HG02588 (cell line): ENCODE measurements around the gene TMEM191B.
"Not testable (repeated sequence)": the region's sequence is repeated elsewhere in the genome, so short reads cannot be mapped to it uniquely, and the experiment has no call there.

ENCODE experiments used
- ATAC-seq: cut with Tn5 transposase; IDR thresholded peaks from one replicate; pipeline ENCODE4 v1.9.1; 2021; ENCODE audit warnings: mild to moderate bottlenecking, moderate library complexity; ENCODE audit not compliant: unreplicated experiment

TMEM191B gene

DNA sequence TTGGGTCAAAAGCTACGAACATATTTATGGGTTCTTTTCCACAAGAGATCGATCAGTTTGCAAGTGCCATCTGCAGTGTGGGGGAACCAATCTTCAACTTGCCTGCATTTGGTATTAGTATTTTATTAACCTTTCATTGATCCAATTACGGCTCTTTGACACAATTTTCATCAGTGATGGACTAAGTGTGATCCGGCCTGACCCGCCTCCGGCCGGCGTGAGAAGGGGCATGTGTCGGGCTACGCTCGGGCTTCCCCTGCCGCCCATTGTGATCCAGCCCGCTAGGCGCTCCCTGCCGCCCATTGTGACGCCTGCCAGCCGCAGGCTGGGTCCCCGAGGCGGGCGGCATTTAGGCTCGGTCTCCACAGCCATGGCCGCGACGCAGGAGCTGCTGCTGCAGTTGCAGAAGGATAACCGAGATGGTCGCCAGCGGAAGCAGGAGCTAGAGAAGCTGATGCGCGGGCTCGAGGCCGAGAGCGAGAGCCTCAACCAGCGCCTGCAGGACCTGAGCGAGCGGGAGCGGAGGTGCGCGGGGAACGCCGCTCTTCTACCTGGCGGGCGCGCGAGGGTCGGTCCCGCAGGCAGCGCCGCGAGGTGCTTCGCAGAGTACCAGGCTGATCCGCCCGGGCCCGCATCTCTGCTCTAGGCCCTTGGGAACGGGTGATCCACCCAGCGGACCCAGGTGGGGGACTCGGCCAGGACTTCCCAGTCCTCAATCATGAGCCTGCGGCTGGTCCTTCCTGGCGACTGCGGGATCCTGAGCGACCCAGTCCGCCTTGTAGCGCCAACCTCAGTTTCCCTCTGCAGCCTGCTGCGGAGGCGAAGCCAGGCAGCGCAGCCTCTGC is at the start of gene TMEM191B:
Gene TMEM191B (plus strand): TSS at position 51 of the 845 bp plus-strand sequence. CDS start 179 bp downstream, at position 230.
- peak; percentile 25 for ATAC-seq

DNA sequence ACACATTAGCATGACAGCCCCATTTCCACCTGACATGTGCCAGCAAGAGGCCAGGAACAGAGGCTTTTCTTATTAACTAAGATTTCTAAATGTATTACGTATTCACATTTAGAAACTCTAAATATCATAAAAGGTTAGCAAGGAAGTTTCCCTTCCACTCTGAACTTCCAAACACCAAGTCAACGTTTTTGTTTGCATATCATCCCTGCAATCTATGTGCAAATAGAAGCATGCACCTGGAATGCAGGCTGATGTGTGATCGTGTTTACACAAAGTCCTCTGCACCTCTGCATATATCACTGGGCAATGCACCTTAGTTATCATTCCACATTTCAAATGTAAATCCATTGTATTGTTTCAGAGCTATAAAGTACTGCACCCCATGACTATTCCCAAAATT is 31.4 kb upstream of the TMEM191B start:
- not testable (repeated sequence) for ATAC-seq

DNA sequence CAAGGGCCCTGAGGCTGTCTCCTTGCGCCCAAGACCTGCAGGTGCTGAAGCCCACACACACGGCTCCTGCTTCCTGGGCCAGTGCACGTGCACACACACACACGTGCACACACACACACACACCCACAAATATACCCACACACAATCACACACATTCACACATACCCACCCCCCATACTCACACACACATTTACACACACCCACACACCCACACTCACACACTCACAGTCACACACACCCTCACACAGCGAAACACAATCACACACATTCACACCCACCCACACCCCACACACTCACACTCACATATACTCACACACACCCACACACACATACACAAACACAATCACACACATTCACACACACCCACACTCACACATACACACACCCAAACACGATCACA is 16.3 kb upstream of the TMEM191B start:
- not testable (repeated sequence) for ATAC-seq

DNA sequence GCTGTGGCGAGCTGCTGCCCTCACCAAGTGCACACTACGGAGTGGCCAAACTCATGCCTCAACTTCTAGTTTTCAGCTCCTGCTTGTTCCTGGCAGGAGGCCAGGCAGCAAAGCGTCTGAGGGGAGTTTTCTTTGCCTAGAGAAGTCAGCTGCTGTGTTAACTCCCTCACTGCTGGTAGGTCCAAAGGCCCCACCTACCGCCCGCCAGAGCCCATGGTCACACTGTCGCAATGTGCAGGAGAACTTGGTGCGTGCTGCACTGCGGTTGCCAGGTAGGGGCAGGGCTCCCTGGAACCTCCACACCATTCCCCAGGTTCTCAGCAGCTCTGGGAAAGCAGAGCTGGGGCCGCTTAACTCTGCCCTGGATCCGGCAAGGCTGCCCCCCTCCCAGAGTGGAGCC is 15.2 kb upstream of the TMEM191B start:
- not testable (repeated sequence) for ATAC-seq

DNA sequence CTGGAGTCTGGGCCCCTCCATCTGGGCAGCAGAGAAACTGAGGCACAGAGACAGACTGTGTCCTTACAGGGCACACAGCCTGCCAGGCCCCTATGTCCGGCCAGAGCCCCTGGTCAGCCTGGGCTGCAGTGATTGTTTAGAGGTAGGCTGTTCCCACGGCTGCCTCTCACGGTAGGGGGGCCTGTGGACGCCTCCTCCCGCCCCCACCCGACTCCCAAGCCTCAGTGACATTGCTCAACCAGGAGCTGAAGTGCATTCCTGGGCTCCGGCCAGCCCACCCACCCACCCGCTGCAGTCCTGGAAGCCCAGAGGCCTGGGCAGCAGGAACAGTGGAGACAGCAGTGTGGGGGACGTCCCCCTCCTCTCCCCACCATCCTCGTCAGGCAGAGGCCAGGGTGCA is 14.1 kb upstream of the TMEM191B start:
- ATAC-seq, result not testable (repeated sequence)

DNA sequence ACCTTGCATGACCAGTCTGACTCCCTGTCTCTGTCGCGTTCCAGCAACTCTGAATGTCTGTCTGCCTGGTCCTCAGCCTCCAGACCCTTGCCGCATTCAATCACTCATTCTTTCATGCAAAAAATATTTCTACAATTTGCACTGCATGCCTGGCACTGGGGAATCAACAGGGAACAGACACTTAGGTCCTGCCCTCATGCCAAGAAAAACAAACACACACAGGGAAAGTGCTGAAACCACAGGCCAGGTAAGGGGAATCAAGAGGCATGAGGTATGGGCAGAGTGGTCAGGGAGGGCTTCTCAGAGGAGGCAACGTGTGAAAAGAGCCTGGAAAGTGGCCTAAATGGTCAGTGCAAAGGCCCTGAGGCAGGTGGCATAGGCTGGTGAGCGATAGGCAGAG is 9.5 kb upstream of the TMEM191B start, which contains the start of gene GGTLC3:
Gene GGTLC3 (minus strand): TSS at position 101 of the 400 bp plus-strand sequence. CDS start 264 bp downstream, outside the sequence.
- not testable (repeated sequence) for ATAC-seq

DNA sequence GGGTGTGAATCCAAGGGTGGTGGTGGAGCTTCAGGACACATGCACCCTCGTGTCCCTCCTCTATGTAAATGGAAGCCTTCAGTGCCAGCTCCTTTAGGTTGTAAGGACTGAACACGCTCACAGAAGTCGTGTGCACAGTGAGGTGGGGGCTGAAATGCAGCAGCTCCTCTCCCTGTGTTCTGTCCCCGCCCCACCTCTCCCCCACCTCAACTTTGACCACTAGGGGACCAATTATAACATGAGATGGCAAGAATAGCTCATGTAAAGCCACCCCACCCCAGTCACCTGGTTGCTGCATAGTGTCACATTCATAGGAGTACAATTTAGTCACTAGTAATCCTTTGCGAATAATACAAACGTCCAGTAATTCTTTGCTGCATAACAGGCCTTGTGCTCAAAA is 4.8 kb upstream of the TMEM191B start:
- not testable (repeated sequence) for ATAC-seq

DNA sequence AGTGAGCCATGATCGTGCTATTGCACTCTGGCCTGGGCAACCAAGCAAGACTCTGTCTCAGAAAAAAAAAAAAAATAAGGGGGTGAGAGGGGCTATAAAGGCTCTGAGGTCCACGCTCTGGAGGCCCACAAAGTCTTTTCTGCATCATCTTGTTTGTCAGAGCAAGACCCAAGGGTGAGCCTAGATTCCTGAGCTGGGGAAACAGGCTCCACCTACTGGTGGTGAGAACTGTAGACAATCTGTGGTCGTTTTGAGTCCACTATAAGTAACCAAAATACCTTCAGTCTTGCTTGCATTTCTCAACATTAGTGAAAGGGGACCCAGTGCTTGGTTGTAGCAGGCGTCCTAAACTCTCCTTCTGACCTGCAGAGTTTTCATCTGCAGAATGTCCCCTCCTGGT is 4.3 kb upstream of the TMEM191B start:
- ATAC-seq, result not testable (repeated sequence)

DNA sequence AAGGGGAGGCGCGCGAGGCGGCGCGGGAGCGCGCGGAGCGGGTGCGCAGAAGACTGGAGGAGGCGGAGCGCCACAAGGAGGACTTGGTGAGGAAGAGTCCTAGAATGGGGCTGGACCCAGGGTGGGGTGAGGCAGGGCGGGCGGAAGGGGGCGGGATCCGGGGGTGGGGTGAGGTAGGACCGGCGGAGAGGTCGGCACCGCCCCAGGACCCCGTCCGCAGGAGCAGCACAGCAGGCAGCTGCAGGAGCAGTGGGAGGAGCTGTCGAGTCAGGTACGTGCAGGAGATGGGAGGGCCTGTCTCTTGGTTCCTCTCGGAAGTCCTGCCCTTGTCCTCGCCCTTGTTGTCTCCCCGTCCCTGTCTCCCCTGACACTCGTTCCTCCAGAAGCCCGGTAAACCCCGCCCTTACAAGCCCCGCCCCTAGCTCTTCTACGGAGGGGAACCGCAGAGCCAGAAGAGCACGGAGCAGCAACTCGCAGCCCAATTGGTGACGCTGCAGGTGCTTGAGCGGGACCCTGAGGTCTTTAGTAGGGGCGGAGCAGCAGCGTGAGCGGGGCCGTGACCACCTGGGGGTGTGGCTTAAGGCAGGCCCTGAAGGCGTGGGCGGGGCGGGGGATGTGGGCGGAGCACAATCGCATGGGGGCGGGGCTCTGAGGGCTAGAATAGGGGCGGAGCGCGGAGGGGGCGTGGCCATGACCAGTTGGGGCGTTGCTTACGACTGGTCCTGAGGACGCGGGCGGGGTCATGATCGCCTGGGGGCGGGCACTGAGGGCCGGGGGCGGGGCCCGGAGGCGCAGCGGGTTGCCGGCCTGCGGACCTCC is 1.2 kb downstream of the TMEM191B start:
- peak; percentile 70 for ATAC-seq

DNA sequence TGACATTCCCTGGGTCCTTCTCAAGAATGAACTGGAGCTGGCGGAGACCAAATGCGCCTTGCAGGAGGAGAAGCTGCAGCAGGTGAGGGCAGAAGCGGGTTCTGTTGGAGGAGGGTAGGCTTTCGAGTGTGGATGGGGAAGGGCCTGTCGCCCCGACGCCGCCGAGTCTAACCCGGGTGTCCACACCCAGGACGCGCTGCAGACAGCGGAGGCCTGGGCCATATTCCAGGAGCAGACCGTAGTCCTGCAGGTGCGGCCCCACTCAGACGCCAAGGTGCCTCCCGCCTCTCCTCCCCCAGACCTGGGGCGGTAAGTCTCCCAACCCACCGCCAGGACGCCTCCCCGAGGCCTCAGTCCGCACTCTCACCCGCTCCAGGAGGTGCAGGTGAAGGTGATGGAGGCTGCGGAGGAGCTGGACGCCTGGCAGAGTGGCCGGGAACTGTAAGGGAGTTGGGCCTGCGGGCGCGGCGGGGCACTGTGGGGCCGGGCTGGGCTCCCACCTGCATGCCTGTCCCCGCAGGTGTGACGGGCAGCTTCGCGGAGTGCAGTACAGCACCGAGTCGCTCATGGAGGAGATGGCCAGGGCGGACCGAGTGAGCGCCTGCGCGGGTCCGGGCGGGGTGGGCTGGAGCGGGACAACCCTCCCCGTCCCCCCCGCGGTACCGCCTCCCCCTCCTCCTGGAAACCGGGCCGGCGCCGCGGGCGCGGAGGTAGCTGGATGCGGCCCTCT is 2.0 kb downstream of the TMEM191B start:
- peak; percentile 19 for ATAC-seq

DNA sequence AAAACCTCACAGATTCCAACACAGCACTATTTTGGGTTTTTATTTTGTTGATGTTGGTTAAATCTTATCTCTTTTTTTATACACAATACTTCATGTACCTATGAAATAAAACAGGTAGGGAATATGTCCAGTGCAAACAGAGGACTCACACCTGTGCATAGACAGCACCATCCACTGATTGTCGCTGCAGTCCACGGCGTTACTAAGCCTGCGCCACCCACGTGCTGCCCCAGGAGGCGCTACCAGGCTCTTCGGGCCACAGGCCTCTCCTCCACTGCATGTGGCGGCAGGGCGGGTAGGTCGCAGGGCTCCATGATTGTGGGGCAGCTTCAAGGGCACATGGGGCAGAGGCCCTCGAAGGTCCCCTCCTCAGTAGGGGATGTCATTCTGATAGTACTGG is 6.0 kb downstream of the TMEM191B start:
- ATAC-seq, result not testable (repeated sequence)

DNA sequence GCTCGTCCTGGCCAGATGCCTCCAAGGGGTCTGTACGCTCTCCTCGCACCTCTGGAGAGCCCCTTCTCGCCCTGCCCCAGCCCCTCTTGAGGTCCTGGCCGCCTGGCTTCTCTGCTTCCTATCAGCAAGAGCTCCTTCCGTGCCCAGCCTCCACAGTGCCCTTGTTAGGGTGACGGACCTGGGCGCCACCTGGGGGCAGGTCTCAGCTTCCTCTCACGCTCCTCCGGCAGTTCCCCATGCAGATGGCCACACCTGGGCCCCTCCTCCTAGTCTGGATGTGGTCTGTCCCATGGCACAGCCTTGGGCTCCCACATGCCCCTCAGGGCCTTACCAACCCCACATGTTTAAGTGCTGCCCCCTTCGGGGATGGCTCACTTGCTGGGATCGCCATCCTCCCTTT is 6.7 kb downstream of the TMEM191B start:
- ATAC-seq, result not testable (repeated sequence)

DNA sequence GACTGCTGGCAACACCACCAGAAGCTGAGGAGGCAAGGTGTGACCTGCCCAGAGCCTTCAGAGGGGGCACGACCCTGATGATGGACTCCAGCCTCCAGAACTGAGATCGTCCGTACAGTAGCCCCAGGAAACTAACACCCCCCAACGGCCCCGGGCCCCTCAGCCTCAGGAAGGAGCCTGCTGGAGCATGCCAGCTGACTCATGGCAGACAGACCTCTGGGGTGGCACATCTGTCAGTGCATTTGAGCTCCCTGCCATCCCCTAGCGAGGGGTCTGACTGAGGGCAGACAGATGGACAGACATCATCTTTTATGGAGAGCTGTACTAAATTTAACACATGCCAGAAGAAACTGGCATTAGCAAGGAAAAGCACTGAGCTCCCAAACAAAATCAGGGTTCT is 12.4 kb downstream of the TMEM191B start:
- ATAC-seq, result not testable (repeated sequence)

DNA sequence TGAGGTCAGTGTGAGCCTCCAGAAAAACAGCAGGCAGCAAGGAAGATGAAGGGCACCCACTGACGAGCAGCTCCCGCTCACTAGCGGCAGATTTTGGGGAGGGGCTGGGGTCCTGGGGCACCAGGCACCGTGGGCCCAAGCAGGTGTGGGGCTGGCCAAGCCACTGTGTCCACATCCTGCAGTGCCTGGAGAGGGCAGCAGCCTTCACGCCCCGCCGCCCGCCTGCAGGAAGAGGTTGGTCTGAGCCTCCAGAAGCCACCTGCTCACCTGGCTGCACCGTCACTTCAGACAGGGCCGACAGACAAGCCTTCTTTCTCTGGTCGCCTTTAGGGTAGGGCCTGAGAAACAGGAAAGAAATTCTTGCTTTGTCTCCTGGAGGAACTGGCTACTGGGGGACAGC is 15.8 kb downstream of the TMEM191B start:
- ATAC-seq, result not testable (repeated sequence)

DNA sequence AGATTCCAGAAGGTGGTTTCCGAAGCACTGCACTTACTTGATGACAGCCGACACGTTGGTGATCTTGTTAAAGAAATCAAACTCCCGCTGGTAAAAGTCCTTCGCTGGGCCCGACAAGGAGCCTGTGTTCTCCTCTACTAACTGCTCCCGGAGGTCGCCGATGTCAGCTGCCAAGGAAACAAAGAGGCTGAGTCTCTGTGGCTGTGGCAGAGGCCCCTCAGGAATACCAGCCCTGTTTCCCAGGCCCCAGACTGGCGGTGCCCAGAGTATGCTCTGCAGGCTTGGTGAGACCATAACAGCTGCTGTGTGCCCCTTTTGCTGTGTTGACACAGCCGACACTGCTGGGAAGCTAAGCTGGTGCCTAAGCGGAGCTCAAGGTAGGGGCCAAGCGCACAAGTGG is 17.0 kb downstream of the TMEM191B start:
- not testable (repeated sequence) for ATAC-seq

DNA sequence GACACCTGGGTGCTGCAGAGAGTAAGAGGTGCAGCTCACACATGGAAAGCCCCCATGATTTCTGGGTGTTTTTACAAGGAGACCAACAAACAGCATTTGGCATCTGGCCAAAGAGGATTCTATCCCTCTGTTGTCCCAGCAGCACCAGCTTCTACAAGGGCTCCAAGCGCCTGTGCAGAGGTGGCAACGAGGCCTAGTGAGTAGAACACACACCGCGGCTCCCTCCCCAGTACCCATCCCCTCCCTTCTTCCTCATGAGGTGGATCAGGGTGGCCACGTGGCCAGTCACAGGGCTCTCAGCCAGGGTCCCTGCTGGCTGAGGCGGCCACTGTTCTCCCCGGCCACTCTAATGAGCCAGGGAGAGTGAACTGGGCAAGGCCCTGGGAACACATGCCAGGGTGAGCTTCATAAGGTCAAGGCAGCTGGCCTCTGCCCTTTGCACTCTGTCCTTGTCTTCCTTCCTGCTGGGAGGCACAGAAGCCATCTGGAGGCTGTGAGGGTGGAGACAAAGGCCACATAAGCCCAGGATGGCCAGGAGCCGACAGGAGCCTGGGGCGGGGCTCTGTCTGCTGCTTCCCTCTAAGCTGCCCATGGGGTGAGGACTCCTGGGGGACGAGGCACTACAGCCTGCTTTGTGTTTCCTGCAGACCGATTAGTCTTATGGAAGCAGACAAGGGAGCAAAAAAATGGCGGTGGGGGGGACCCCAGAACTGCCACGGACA is 22.0 kb downstream of the TMEM191B start:
- ATAC-seq, result not testable (repeated sequence)

DNA sequence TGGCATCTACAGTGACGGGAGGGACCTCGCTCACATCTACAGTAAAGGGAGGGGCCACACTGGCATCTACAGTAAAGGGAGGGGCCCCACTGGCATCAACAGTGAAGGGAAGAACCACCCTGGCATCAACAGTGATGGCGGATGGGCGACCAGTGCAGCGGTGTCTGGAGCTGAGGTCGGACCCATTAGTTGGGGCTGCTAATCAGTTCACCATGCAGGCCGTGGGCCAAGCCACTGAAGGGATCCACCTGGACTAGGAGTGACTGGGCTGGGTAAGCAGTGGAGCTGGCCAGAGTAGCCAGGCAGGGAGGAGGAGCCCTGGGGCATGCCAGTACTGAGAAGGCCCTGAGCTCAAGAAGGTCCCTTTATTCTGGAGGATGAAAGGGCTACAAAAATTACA is 23.4 kb downstream of the TMEM191B start:
- not testable (repeated sequence) for ATAC-seq

DNA sequence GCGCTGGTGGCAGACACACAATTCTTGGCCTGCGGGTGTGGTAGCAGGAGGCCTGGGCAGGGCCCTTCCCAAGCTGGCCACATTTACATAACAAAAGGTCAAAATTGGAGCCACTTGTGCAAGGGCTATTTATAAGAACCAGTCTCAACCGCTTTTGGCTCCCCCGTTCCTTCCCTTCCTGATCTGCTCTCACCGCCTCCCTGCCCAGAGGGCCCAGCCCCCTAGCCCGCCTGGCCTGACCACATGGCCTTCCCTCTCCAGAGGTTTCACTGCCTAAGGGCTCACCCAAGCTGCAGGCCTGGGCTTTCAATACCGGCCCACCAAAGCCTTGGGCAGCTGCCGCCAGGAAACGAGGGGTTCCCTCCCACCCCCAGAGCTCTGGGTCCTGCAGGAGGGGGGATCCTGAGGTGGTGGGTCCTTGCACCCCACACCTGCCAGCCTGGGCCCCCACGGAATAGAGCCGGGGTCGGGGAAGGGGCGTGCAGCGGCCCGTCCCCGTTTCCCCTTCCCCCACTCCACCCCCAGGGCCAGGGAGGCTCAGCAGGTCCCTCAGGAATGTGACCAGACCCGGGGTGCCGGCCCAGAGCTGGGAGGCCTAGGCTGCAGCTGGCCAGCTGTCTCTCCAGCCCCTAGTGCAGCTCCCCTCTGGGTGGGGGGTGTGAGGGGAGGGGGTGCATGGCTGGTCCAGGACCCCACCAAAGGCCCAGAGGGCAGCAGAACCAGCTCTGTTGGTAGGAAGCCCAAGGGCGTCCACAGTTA is 25.4 kb downstream of the TMEM191B start:
- ATAC-seq, result not testable (repeated sequence)
